Mucosa of descending colon (tissue), 3 donors: ENCODE data around the gene KCNK3. TPM values are rescaled to one million over a fixed set of nuclear protein-coding genes. Genes with fewer than 3 reads are reported as not detected.

Experiments used
- ATAC-seq: fragments of 200-7000 bp; cut with Tn5 transposase; one replicate; pipeline ENCODE4 v1.9.1; 2020; ENCODE audit warnings: mild to moderate bottlenecking, moderate library complexity
- DNase-seq, 3 donors: peaks; one replicate each; pipeline ENCODE4 v3.0.0-alpha.2; 2020
- H3K36me3 ChIP-seq: fragments of 200-600 bp; one replicate; pipeline ENCODE4 v1.8.0; 2021; ENCODE audit warnings: low read depth, mild to moderate bottlenecking
- H3K4me1 ChIP-seq: fragments of 200-600 bp; one replicate; pipeline ENCODE4 v1.8.0; 2021; ENCODE audit warnings: low read depth, mild to moderate bottlenecking
- H3K4me3 ChIP-seq: fragments of 200-600 bp; one replicate; pipeline ENCODE4 v1.8.0; 2021; ENCODE audit warnings: mild to moderate bottlenecking
- H3K9me3 ChIP-seq: fragments of 200-600 bp; one replicate; pipeline ENCODE4 v1.8.0; 2021; ENCODE audit warnings: mild to moderate bottlenecking
- CTCF ChIP-seq: fragments of 200-600 bp; IDR thresholded peaks from one replicate; pipeline ENCODE4 v1.8.0; 2022; ENCODE audit warnings: antibody characterized with exemption, mild to moderate bottlenecking
- intact Hi-C, 2 donors: fragments of 100-400 bp; cut with DNase I in 1 of 2; cut with micrococcal nuclease in 1 of 2; formaldehyde crosslinking; loops; one replicate each; pipeline versions ENCODE4 v1.11.0 to v1.11.1; 2022; cut with DNase I, micrococcal nuclease
- total RNA-seq, 3 donors: library from RNA; stranded (reverse); fragmentation: NEBNext Ultra II Directional in 2 of 3; extraction: Animal tissue kit (Norgen Biotek cat#: 25700) in 2 of 3; gene quantifications; one replicate each; pipeline versions ENCODE4 v1.2.1 to v1.2.4, GENCODE V29; 2021 to 2023
- donor health status: DM: no; HTN: no; CAD: no; lungs with moderate emphysema.
- donor health status: DM: no; HTN: no; CAD: no.
- donor health status: DM: no; HTN: yes; CAD: no.

KCNK3 gene
- total RNA-seq, 3 donors from 2014 or later, result 0.64 to 11.0 (median 0.92) TPM

- DNase-seq (peak in 1 of 3 donors; percentile 23), ATAC-seq (no peak)
- no peak for TF ChIP-seq CTCF
- H3K36me3 ChIP-seq, result no peaks in the 10 kb centered on the region
- peaks cover 19% of the 10 kb centered on the region for H3K4me1 ChIP-seq
- intact Hi-C loops, result no loop called here
- H3K4me3 ChIP-seq, result no peak overlapping the region
- H3K9me3 ChIP-seq, result no peaks in the 10 kb centered on the region
These were observed 73.1 kb downstream of the KCNK3 start for GRCh38 chr2:26765475-26766200.

GRCh38 chr2:26767129-26767528 is 74.6 kb downstream of the KCNK3 start:
- TF ChIP-seq CTCF, result no peak
- DNase-seq (no peak), ATAC-seq (no peak)
- no peaks in the 10 kb centered on the region for H3K9me3 ChIP-seq
- H3K36me3 ChIP-seq, result no peaks in the 10 kb centered on the region
- H3K4me3 ChIP-seq, result no peak overlapping the region
- intact Hi-C loops, result no loop called here
- H3K4me1 ChIP-seq, result peaks cover 33% of the 10 kb centered on the region

- Histone ChIP-seq H3K9me3 (no peaks in the 10 kb centered on the region), H3K4me3 (no peak overlapping the region), H3K36me3 (no peaks in the 10 kb centered on the region), H3K4me1 (peaks cover 41% of the 10 kb centered on the region)
- no peak for DNase-seq
- TF ChIP-seq CTCF, result no peak
- intact Hi-C loops, result no loop called here
- no peak for ATAC-seq
These were observed 75.5 kb downstream of the KCNK3 start for GRCh38 chr2:26767894-26768487.

GRCh38 chr2:26768759-26769088 is 76.2 kb downstream of the KCNK3 start:
- no peak overlapping the region for H3K4me3 ChIP-seq
- no peaks in the 10 kb centered on the region for H3K9me3 ChIP-seq
- no peaks in the 10 kb centered on the region for H3K36me3 ChIP-seq
- intact Hi-C loops, result no loop called here
- ATAC-seq, result no peak
- DNase-seq, result no peak
- peaks cover 43% of the 10 kb centered on the region for H3K4me1 ChIP-seq
- no peak for TF ChIP-seq CTCF

- Histone ChIP-seq H3K36me3 (no peaks in the 10 kb centered on the region), H3K4me1 (peaks cover 43% of the 10 kb centered on the region), H3K4me3 (no peak overlapping the region), H3K9me3 (no peaks in the 10 kb centered on the region)
- no peak for TF ChIP-seq CTCF
- intact Hi-C loops, result no loop called here
- ATAC-seq, result peak; percentile 39
- peak; percentile 65 to 81 (median 65) for DNase-seq
These were observed 76.7 kb downstream of the KCNK3 start for GRCh38 chr2:26769089-26769761.
